HG02623 (cell line): ENCODE measurements around the gene CALML3.

ENCODE experiments used
- ATAC-seq: cut with Tn5 transposase; IDR thresholded peaks from one replicate; pipeline ENCODE4 v1.9.1; 2021; ENCODE audit warnings: moderate library complexity; ENCODE audit not compliant: unreplicated experiment

The CALML3 gene

DNA sequence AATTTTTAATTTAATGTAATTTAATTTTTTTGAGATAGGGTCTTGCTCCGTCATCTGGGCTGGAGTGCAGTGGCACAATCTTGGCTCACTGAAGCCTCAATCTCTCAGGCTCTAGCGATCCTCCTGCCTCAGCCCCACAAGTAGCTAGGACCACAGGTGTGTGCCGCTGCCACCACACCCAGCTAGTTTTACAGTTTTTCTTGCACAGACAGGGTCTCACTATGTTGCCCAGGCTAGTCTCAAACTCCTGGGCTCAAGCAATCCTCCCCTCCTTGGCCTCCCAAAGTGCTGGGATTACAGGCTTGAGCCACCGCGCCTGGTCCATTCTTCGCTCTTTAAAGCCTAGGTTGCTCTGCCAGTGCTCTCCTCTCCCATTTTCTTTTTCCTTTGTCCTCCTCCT is 12.9 kb downstream of the CALML3 start:
- no peak for ATAC-seq

DNA sequence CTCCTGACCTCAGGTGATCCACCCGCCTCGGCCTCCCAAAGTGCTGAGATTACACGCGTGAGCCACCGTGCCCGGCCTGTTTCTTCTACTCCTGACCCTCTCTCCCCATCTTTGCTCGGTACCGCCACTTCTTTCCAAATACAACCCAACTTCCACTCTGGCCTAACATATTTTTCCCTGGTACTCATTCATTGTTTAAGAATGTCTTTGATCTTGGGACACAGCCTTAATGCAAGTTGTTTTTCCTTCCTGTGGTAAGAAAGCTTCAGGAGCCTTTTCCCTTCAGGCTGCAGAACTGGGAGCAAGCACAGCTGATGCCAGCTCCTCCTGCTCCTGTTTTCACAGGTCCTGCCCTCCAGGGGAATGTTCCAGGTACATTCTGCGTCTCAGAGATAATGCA is 13.7 kb downstream of the CALML3 start:
- no peak for ATAC-seq

DNA sequence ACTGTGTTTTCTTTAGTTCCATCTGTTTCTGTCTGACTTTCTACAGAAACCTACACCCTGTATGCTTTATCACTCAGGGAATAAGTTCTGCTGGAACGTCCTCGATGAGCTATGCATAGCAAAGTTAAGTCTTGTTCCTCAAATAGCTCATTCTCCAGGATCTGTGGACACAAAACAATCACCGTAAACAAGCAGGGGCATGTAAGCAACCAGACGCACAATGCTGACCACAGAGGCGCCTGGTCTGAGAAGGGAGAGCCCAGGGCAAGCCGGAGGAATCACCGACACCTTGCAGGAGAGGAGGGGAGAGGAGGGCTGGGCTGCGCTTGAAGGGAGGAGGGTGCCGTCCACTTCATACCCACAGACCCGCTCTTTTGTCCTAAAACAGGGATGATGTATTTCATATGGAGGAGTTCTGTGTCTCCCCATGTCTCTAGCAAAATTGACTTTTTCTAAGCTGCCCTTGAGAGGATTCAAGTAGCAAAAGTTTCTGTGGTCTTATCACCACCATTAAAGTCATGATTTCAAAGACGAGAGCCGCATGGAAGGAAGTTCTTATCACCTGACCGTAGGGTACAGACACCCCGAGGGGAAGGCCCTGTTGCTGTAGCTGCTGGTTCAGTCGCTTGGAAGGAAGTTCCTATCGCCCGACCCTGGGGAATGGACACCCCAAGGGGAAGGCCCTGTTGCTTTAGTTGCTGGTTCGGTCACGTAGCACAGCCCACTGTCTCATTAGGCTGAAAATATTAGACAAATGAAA is 14.3 kb downstream of the CALML3 start:
- ATAC-seq: no peak

DNA sequence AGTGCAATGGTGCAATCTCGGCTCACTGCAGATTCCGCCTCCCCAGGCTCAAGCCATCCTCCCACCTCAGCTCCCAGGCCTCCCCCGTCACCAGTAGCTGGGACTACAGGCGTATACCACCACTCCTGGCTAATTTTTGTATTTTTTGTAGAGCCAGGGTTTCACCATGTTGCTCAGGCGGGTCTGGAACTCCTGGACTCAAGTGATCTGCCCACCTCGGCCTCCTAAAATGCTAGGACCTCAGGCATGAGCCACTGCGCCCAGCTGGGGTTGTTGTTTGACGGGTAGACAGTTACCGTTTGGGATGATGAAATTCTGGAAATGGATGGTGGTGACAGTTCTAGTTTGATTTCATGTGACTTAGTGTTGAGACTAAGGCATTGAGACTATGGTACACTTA is 15.3 kb downstream of the CALML3 start:
- ATAC-seq: no peak

DNA sequence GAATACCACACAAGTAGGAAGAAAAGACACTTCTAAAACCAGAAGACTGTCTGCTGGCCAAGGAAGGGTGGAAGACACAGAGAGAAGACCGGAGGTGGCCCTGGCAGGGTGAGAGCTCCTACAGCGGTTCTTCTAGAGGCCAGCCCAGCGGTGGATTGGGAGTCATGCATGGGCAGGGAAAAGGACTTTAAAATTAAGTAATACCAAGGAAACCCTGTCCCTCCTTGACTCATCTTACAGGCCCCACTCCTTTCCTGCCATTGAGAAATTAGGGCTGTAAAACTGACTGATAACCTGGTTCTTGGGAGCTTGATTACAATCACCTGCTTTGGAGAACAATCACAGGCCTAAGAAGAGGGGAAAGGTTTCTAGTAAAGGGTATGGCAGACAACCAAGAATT is 16.1 kb downstream of the CALML3 start:
- ATAC-seq: no peak

DNA sequence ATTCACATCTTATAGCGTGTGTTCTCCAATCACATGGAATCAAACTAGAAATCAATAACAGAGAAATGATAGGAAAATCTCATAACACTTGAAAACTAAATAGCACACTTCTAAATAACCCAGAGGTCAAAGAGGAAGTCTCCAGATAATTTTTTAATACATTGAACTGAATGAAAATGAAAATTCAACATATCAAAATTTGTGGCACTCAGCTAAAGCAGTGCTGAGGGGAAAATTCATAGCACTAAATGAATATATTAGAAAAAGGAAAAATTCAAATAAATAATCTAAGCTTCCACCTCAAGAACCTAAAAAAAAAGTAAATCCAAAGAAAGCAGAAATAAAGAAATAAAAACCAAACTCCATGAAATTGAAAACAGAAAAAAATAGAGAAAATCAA is 17.3 kb downstream of the CALML3 start:
- ATAC-seq: no peak

DNA sequence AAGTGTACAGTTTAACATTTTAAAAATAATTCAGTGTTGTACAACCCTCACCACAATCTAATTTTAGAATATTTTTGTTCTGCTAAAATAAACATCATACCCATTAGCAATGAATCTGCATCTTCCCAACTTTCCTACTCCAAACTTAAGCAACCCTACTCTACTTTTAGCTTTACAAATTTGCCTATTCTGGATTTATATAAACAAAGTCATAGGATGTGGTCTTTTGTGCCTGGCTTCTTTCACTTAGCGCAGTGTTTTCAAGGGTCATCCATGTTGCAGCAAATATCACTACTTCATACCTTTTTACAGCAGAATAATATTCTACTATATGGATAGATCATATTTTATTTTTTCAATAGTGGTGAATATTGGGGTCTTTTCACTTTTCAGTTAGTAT is 18.9 kb downstream of the CALML3 start:
- no peak for ATAC-seq

DNA sequence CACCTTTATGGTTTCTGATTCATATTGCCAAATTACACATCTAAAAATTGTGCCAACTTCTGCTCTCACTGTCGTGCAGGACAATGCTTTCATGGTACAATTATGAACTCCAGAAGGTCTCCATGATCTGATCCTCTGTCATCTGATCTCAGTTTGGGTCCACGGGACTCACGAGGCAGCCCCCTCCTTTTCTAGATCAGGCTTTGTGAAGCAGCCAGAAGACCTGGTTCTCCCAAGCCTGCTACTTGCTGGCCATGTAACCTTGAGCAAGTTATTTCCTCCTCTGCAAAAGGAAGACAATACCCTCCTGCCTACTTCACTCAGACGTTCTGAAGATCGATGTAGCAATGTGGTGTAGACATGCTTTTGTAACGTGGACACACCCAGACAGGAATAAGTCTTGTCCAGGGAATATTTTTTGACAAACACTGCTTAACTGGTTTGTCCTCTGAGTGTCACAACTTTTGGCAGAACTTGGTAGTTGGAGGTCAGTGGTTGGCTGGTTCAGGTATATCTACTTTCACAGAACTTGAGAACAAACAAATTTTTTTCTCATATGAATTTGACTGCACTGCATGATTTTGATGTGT is 19.6 kb downstream of the CALML3 start:
- ATAC-seq: no peak

DNA sequence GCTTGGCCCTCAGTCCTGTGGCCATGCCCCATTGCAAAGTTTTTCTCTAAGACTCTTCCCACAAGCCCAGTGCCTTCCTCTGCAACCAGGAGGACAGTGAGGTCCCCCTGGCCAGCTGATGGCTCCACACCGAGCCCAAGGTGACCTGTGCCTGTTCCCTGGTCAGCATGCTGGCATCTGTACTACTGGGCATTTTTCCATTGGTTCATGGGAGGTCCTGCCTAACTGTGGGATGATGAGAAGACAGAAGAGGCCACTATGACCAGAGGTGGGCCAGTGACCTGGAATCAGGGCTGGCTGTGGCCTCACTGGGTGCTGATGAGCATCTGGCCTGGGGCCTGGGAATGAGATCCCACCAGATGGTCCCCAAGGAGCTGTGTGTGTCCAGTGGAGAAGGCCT is 20.2 kb downstream of the CALML3 start:
- no peak for ATAC-seq

DNA sequence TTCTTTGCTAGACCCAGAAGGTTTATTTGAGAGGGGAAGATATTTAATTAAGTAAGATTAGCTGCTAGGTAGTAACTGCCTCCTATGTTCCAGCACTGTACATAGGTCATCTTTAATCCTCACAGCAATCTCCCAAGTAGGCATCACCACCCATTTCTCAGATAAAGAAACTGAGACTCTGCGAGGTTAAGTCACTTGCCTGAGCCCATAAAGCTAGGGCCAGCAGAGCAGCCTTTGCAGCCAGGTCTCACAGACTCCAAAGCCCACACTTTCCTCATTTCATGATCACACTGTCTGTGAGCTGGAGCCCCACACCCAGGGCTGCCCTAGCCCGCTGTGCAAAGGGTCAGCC is 20.6 kb downstream of the CALML3 start:
- no peak for ATAC-seq

DNA sequence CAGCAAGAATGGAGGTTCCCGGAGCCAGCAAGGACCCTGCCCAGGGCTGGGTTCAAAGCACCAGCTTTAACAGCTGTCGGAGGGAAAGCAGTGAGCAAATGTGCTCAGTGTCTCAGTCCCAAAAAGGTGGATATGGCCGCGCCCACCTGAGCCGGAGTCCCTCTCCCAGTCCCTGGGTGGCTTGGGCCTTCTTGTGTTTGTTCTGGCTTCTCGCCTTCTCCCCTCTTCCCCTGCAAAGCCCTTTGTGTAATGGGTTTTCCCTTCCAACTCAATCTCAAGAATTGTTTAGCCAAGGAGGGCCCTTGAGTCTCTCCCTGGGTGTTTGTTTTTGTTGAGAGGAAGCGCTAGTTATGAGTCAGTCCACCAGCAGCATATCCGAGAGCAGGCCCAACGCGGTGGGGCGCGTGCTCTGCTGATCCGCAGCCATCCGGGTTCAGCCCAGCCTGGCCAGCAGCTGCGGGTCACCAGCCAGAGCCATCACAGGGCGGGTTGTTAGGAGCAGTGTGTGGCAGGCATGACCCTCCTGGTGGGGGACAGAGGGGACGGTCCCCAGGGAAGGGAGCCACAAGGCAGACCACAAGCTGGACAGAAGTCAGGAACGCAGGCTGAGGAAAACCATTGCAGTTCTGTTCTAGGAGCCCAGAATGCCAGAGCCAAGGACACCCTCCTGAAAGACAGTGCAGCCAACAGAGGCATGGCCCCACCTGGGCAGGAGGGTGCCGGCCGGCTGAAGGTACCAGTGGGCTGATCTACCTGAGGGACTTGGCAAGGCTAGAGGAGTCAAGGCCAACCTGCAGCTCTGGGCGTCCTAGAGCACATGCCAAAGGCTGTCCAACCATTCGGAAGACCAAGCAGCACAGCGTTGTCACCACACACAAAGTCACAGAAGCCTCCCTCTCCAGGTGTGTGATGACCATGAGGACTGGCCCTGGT is 21.3 kb downstream of the CALML3 start:
- ATAC-seq: no peak

DNA sequence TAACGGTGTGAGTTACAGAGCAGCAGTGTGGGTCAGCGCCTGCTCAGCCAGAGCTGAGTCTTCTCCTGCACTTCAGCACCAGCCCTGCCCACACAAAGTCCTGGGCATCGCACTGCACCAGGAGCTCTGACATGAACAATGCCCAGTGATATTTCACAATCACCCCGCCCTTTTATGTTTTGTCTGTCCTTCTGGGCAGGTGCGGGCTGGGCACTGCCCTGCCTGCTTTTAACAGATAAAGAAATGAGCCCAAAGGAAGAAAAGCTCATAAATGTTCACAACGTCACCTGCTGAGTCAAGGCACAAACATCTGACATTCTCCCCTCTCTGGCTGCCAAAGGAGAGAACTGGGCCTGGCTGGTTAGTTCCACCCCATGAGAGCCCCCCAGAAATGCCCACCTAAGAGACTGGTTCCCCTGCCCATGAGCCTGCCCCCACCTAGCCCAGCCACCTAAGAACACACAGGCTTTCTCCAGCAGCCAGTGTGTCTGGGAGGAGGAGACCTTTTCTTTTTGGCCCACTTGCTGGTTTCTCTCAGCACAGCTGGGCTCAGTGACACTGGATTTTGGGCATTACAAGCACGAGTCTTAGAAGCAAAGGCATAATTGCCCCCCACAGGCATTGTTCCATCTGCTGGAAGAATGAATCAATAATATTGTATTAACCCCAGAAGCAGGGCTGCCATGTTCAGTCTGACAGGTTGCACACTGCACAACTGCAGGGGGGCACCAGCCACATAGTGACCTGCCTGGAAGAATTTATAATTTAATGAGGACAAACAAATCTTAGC is 22.3 kb downstream of the CALML3 start:
- ATAC-seq: no peak

DNA sequence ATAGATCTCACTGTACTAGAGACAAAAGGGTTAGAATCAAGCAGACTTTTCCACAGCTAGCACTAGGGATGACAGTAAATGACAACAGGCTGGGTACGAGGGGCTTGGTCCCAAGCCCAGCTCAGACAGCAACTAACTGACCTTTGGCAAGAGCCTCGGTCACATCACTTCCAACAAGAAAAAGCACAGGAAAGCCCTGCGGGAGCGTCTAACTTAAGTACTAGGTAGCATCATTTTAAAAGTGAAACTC is 22.8 kb downstream of the CALML3 start:
- no peak for ATAC-seq

DNA sequence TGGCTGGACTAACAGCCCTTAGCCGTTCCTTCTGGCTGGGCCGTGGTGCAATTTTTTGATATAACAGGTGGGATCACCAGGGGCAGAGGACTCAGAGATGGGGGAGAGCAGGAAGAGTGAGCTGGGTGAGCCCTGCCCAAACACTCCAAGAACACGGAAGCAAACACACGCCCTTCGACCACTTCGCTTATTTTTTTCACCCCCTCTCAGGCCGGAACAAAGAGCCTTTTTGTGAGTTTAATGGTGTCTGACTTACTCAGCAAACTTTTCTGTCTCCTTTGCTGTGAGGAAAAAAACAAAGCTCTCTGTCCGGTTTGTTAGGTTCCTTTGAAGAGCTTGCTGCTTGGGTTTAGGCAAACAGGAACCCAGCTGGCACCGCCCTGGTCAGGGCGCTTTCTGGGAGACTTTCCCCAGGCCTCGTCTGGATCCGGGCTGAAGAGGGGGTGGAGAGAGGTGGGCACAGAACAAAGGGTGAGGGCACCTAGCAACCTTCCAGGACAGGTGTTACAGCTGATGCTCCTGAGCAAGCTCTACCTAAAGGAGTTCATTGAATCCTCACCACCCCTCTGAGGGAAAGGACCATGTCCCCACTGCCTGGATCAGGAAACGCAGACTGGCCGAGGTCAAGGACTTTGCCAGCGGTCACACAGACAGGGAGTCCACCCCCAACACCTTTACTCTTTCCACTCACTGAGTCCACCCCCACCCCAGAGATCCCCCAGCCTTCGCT is 23.3 kb downstream of the CALML3 start:
- ATAC-seq: no peak

DNA sequence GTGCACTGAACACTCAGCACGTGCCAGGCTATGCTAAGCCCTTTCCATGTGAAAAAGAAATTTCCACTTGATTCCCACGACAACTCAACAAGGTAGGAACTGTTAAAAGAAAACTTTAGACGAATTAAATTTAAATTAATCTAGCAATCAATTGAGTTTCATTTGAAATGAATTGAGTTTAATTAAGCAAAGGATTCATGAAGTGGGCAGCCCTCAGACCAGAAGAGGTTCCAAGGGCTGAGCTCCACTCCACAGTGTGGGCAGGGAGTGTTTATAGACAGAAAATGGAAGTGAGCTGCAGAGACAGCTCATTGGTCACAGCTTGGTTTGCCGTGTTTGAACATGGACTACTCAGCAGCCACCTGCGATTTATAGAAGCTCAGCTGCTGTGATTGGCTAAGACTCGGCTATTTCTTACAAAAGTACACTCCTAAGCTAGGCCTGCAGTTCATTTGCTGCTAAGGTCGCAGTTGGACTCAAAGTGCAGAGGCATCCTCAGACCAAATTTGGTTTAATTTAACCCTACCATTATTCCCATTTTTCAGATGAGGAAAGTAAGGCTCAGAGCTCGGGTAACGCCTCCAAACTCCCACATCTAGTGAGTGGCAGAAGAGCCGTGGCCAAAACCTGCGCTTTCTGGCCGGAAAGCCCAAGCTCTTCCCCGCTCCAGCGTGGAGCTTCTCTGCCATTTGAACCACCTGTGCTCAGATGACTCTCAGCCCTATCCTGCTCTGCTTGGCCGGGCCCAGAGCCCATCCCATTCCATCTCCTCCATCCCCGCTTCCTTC is 24.9 kb downstream of the CALML3 start:
- ATAC-seq: no peak

DNA sequence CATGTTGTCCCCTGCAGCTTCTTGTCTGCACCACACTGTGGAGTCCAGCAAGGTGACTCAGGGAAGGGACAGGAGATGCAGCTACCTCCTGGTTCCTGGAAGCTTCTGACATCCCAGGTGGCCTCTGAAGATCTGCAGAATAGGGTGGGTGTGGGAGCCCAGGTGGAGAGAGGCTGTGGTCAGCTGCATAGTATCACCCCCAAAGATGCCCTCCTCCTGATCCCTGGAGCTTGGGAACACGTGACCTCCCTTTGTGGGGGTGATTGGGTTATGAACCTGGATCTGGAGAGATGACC is 25.4 kb downstream of the CALML3 start:
- no peak for ATAC-seq

DNA sequence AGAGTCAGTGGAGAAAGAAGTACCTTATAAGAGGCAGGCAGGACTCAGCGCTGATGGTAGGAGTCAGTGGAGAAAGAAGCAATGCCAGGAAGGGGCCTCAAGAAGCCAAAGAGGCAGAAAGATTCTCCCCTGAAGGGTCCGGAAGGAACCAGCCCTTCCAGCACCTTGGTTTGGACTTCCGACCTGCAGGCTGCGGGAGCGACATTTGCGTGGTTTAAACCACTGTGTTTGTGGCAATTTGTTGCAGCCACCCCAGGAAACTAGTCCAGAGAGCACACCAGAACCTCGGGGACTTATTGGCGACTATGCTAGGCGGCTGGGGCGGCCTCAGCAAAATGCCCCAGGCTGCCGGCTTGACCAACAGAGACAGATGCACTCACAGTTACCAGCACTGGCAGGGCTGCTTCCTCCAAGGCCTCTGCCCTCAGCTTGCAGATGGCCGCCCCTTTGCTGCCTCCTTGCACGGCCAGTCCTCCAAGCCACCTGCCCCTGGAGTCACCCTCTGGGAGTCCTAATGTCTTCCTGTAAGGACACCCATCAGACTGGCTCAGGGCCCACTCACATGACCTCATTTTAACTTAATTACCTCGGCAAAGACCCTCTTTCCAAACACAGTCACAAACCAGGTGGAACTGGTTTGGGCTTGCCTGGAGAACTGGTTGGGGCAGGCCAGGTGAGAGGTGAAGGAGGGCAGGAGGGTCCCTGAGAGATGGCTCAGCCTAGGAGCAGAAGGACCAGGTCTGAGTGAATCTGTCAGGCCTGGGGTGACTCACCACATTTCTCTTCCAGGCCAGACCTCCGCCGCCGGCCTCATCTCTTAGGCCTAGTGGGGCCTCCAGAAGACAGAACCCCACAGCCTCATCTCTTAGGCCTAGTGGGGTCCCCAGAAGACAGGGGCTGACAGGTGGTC is 26.1 kb downstream of the CALML3 start:
- ATAC-seq: no peak

DNA sequence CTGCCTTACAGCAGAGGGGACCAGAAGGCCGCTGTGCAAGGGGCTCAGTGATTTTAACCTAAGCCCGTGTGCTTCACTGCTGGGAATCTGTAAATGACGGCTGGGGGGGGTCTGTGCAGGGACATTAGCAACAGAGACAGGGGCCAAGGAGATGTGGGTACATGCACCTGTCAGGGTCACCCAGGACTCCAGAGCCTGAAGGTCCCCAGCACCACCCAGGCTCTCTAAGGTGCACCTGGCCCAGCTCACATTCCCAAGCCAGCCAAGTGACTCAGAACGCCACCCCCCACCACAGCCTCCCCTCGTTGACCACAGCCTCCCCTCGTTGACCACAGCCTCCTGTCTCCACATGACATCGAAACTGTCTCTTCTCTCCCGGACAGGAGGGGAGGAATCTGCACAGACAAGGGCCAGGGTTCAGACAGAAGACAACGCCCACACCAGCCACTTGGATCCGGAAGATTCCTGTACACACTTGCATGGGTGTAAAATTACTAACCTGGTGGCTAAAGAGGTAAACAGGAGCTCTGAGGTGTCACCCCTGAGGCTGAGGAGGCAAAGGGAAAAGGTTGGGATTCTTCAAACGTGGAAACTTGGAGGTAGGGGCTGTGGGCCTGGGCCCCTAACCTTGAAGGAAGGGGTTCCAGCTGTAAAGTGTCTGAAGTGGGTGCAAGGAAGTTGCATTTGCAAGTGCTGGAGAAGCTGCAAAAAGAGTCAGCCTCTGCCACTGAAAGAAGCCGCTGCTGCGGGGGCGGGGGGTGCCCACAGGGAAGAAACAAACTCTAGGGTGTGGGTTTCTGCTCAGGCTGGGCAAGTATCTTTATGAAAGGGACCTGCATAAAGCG is 27.0 kb downstream of the CALML3 start:
- ATAC-seq: no peak
